ENCODE results near the gene OCSTAMP. TPM values are rescaled to one million over a fixed set of nuclear protein-coding genes. Genes with fewer than 3 reads are reported as not detected.

OCSTAMP gene
- total and polyA plus RNA-seq, 8 donors: not detected

GRCh38 chr20:46543959-46544358 lies 6.5 kb downstream of the OCSTAMP start:
- Histone ChIP-seq H3K4me1 (no peaks in the 10 kb centered on the region), H3K27ac (no peak overlapping the region), H3K9me3 (no peaks in the 10 kb centered on the region), H3K4me3 (no peak overlapping the region), H3K27me3 (no peaks in the 10 kb centered on the region), H3K36me3 (no peaks in the 10 kb centered on the region)
- 8 to 15% methylated on average over 1 of the region's 1 CpG for WGBS, 2 donors
- intact Hi-C loops (cut with DNase I): no loop called here
- TF ChIP-seq CTCF (IDR thresholded peaks at IDR 0.05): no peak
- no peak for ATAC-seq
- no peak for DNase-seq
- no peak for FAIRE-seq

- ATAC-seq (no peak), FAIRE-seq (no peak), DNase-seq (no peak)
- intact Hi-C loops (cut with DNase I): no loop called here
- Histone ChIP-seq H3K9me3 (no peaks in the 10 kb centered on the region), H3K36me3 (no peaks in the 10 kb centered on the region), H3K4me1 (no peaks in the 10 kb centered on the region), H3K27me3 (no peaks in the 10 kb centered on the region), H3K4me3 (no peak overlapping the region), H3K27ac (no peak overlapping the region)
- whole genome bisulfite sequencing, 2 donors: 66 to 82% methylated on average over 4 of the region's 4 CpGs
- no peak for TF ChIP-seq CTCF (IDR thresholded peaks at IDR 0.05)
These were observed 7.4 kb downstream of the OCSTAMP start for GRCh38 chr20:46543033-46543432.

GRCh38 chr20:46541229-46541935 lies 9.1 kb downstream of the OCSTAMP start:
- Histone ChIP-seq H3K4me3 (no peak overlapping the region), H3K4me1 (no peaks in the 10 kb centered on the region), H3K36me3 (no peaks in the 10 kb centered on the region), H3K9me3 (no peaks in the 10 kb centered on the region), H3K27ac (no peak overlapping the region), H3K27me3 (no peaks in the 10 kb centered on the region)
- no peak for TF ChIP-seq CTCF (IDR thresholded peaks at IDR 0.05)
- ATAC-seq: no peak
- FAIRE-seq: no peak
- WGBS, 2 donors: 52 to 66% methylated on average over 36 of the region's 36 CpGs
- intact Hi-C loops (cut with DNase I): no loop called here
- DNase-seq: no peak

- no peak for DNase-seq
These were observed 11.3 kb downstream of the OCSTAMP start for GRCh38 chr20:46539113-46539512.

More at GRCh38 chr20:46539113-46539512, 11.3 kb downstream of the OCSTAMP start:
- WGBS, 2 donors: 63% methylated on average over 2 of the region's 2 CpGs
- no peak for ATAC-seq
- intact Hi-C loops (cut with DNase I): no loop called here
- H3K4me1 ChIP-seq: no peaks in the 10 kb centered on the region
- H3K36me3 ChIP-seq: no peaks in the 10 kb centered on the region
- no peak overlapping the region for H3K27ac ChIP-seq
- TF ChIP-seq CTCF (IDR thresholded peaks at IDR 0.05): no peak
- no peaks in the 10 kb centered on the region for H3K27me3 ChIP-seq
- H3K9me3 ChIP-seq: no peaks in the 10 kb centered on the region
- no peak overlapping the region for H3K4me3 ChIP-seq
- FAIRE-seq: no peak

Measured in pancreas (tissue), 10 donors.